ENCODE measurements around the gene DNASE1. TPM values are rescaled to one million over a fixed set of nuclear protein-coding genes. Genes with fewer than 3 reads are reported as not detected.

DNASE1 gene
- total and polyA plus RNA-seq, 4 donors: 0.77 to 11.6 (median 6.2) TPM

GRCh38 chr16:3625331-3625730 is 29.2 kb upstream of the DNASE1 start:
- H3K4me3 ChIP-seq (ENCODE audit: low read depth in 1 of 3, low read length in 3 of 3): no peak overlapping the region
- H3K27ac ChIP-seq (ENCODE audit: low read depth in 1 of 2, low read length in 2 of 2): no peak overlapping the region
- H3K9ac ChIP-seq (ENCODE audit: low read depth in 1 of 2, low read length in 2 of 2): no peak overlapping the region
- DNase-seq (ENCODE audit: low spot score): no peak
- H3K36me3 ChIP-seq (ENCODE audit: control insufficient read depth in 4 of 4, insufficient read depth in 3 of 4, low read depth in 1 of 4, low read length in 3 of 4): no peaks in the 10 kb centered on the region
- no peaks in the 10 kb centered on the region for H3K27me3 ChIP-seq (ENCODE audit: control insufficient read depth in 4 of 4, insufficient read depth in 4 of 4, low read length in 3 of 4)
- 95% methylated on average over 5 of the region's 5 CpGs for WGBS
- no peak for TF ChIP-seq ZBTB33 (IDR thresholded peaks at IDR 0.05)
- no peak for TF ChIP-seq GABPA (IDR thresholded peaks at IDR 0.05 in 1 of 2, conservative IDR thresholded peaks at IDR 0.05 in 1 of 2)
- TF ChIP-seq NR2F2 (IDR thresholded peaks at IDR 0.05): no peak
- no peak for TF ChIP-seq FOXA2 (IDR thresholded peaks at IDR 0.05)
- TF ChIP-seq YY1 (IDR thresholded peaks at IDR 0.05): no peak
- TF ChIP-seq EGR1 (IDR thresholded peaks at IDR 0.05; ENCODE audit: low read depth in 2 of 2): no peak
- no peak for TF ChIP-seq CTCF (IDR thresholded peaks at IDR 0.05; ENCODE audit: low read depth, low read length, missing input control)
- no peak for TF ChIP-seq FOXA1 (IDR thresholded peaks at IDR 0.05)
- peaks cover 0 to 4% (median 0%) of the 10 kb centered on the region in 4 donors for H3K4me1 ChIP-seq (ENCODE audit: control insufficient read depth in 4 of 4, insufficient read depth in 4 of 4, low read length in 3 of 4)
- no peaks in the 10 kb centered on the region for H3K9me3 ChIP-seq (ENCODE audit: control insufficient read depth in 4 of 4, low read length in 3 of 4)

- no peaks in the 10 kb centered on the region for H3K9me3 ChIP-seq (ENCODE audit: control insufficient read depth in 4 of 4, low read length in 3 of 4)
- no peak overlapping the region for H3K27ac ChIP-seq (ENCODE audit: low read depth in 1 of 2, low read length in 2 of 2)
- H3K27me3 ChIP-seq (ENCODE audit: control insufficient read depth in 4 of 4, insufficient read depth in 4 of 4, low read length in 3 of 4): no peaks in the 10 kb centered on the region
- H3K4me3 ChIP-seq (ENCODE audit: low read depth in 1 of 3, low read length in 3 of 3): no peak overlapping the region
- no peak overlapping the region for H3K9ac ChIP-seq (ENCODE audit: low read depth in 1 of 2, low read length in 2 of 2)
- WGBS: 88% methylated on average over 4 of the region's 4 CpGs
- peaks cover 0 to 2% (median 0%) of the 10 kb centered on the region in 4 donors for H3K4me1 ChIP-seq (ENCODE audit: control insufficient read depth in 4 of 4, insufficient read depth in 4 of 4, low read length in 3 of 4)
- DNase-seq (ENCODE audit: low spot score): no peak
- TF ChIP-seq EGR1 (IDR thresholded peaks at IDR 0.05; ENCODE audit: low read depth in 2 of 2) (no peak), FOXA1 (IDR thresholded peaks at IDR 0.05) (no peak), FOXA2 (IDR thresholded peaks at IDR 0.05) (no peak), HNF4G (IDR thresholded peaks at IDR 0.05) (no peak), ZBTB33 (IDR thresholded peaks at IDR 0.05) (no peak)
- H3K36me3 ChIP-seq (ENCODE audit: control insufficient read depth in 4 of 4, insufficient read depth in 3 of 4, low read depth in 1 of 4, low read length in 3 of 4): no peaks in the 10 kb centered on the region
Observed at GRCh38 chr16:3625911-3626732, 28.4 kb upstream of the DNASE1 start.

- H3K27me3 ChIP-seq (ENCODE audit: control insufficient read depth in 4 of 4, insufficient read depth in 4 of 4, low read length in 3 of 4): no peaks in the 10 kb centered on the region
- H3K27ac ChIP-seq (ENCODE audit: low read depth in 1 of 2, low read length in 2 of 2): no peak overlapping the region
- peaks cover 0 to 1% (median 0%) of the 10 kb centered on the region in 4 donors for H3K36me3 ChIP-seq (ENCODE audit: control insufficient read depth in 4 of 4, insufficient read depth in 3 of 4, low read depth in 1 of 4, low read length in 3 of 4)
- TF ChIP-seq HNF4A (conservative IDR thresholded peaks at IDR 0.05) (peak in 1 of 2 donors; percentile 8), RXRA (IDR thresholded peaks at IDR 0.05) (no peak)
- no peak overlapping the region for H3K9ac ChIP-seq (ENCODE audit: low read depth in 1 of 2, low read length in 2 of 2)
- WGBS: 64% methylated on average over 3 of the region's 3 CpGs
- no peaks in the 10 kb centered on the region for H3K9me3 ChIP-seq (ENCODE audit: control insufficient read depth in 4 of 4, low read length in 3 of 4)
- H3K4me1 ChIP-seq (ENCODE audit: control insufficient read depth in 4 of 4, insufficient read depth in 4 of 4, low read length in 3 of 4): peaks cover 0 to 7% (median 2%) of the 10 kb centered on the region in 4 donors
- H3K4me3 ChIP-seq (ENCODE audit: low read depth in 1 of 3, low read length in 3 of 3): no peak overlapping the region
- DNase-seq (ENCODE audit: low spot score): no peak
Observed at GRCh38 chr16:3637371-3637923, 17.0 kb upstream of the DNASE1 start.
